Large intestine (tissue), 3 donors: ENCODE data around the gene BEGAIN. TPM values are rescaled to one million over a fixed set of nuclear protein-coding genes. Genes with fewer than 3 reads are reported as not detected.
"Not testable (repeated sequence)": the region's sequence is repeated elsewhere in the genome, so short reads cannot be mapped to it uniquely, and the experiment has no call there.

Experiments
- DNase-seq, 2 donors: peaks; one replicate each; pipeline versions ENCODE4 v3.0.0 to v3.0.0-alpha.2; 2013
- H3K27ac ChIP-seq: one replicate; pipeline ENCODE4 v1.5.1; 2013; ENCODE audit warnings: low read length
- H3K27me3 ChIP-seq: 2 replicates; pipeline ENCODE4 v1.6.1; 2013; ENCODE audit warnings: low read length; ENCODE audit not compliant: control insufficient read depth, insufficient read depth
- H3K36me3 ChIP-seq: 2 replicates; pipeline ENCODE4 v1.6.1; 2013; ENCODE audit warnings: low read length; ENCODE audit not compliant: control insufficient read depth, insufficient read depth
- H3K4me1 ChIP-seq: one replicate; pipeline ENCODE4 v1.6.1; 2013; ENCODE audit warnings: low read length; ENCODE audit not compliant: control insufficient read depth, insufficient read depth
- H3K4me3 ChIP-seq: one replicate; pipeline ENCODE4 v1.5.1; 2013; ENCODE audit warnings: low read length
- H3K9me3 ChIP-seq: one replicate; pipeline ENCODE4 v1.6.1; 2013; ENCODE audit warnings: mild to moderate bottlenecking, low read depth, low read length, moderate library complexity; ENCODE audit not compliant: control insufficient read depth
- WGBS: methylation state at CpG from one replicate; pipeline ENCODE4 v1.1.5; 2013; ENCODE audit warnings: low lambda C conversion rate; ENCODE audit not compliant: insufficient coverage; 5-methylcytosine and 5-hydroxymethylcytosine counted together
- polyA plus RNA-seq: library from polyadenylated mRNA; unstranded; fragments of 120-200 nt; gene quantifications from one replicate; pipeline ENCODE4 v1.2.1, GENCODE V29; 2013

BEGAIN gene
- polyA plus RNA-seq, 1 donor: 3.0 TPM

DNA sequence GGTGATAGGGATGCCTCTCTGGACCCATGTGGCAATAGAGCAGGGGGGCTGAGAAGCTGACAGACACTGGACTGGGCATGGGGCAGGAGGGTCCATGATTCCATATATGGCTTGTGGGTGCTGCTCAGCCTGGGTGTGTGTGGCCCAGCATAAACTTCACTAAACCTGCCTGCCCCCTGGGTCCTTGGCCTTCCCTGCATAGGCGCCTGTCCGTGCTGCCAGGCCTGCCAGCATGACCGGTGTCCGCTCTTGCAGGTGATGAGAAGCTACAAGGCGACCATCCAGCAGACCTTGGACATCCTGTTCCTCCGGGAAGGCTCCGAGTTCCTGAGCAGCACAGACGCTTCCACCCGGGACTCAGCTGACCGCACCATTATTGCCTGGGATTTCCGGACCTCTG lies 61.6 kb downstream of the BEGAIN start:
- Histone ChIP-seq H3K4me1 (no peaks in the 10 kb centered on the region), H3K9me3 (no peaks in the 10 kb centered on the region), H3K27ac (no peak overlapping the region), H3K4me3 (no peak overlapping the region), H3K36me3 (peaks cover 29% of the 10 kb centered on the region), H3K27me3 (no peaks in the 10 kb centered on the region)
- DNase-seq: no peak
- WGBS: no CpG with 5 or more reads among the region's 11 CpGs

GRCh38 chr14:100524933-100525243 lies 62.3 kb downstream of the BEGAIN start:
- peaks cover 26% of the 10 kb centered on the region for H3K36me3 ChIP-seq
- no peak for DNase-seq
- H3K27ac ChIP-seq: no peak overlapping the region
- H3K9me3 ChIP-seq: no peaks in the 10 kb centered on the region
- WGBS: no CpG with 5 or more reads among the region's 8 CpGs
- H3K27me3 ChIP-seq: no peaks in the 10 kb centered on the region
- no peak overlapping the region for H3K4me3 ChIP-seq
- no peaks in the 10 kb centered on the region for H3K4me1 ChIP-seq

DNA sequence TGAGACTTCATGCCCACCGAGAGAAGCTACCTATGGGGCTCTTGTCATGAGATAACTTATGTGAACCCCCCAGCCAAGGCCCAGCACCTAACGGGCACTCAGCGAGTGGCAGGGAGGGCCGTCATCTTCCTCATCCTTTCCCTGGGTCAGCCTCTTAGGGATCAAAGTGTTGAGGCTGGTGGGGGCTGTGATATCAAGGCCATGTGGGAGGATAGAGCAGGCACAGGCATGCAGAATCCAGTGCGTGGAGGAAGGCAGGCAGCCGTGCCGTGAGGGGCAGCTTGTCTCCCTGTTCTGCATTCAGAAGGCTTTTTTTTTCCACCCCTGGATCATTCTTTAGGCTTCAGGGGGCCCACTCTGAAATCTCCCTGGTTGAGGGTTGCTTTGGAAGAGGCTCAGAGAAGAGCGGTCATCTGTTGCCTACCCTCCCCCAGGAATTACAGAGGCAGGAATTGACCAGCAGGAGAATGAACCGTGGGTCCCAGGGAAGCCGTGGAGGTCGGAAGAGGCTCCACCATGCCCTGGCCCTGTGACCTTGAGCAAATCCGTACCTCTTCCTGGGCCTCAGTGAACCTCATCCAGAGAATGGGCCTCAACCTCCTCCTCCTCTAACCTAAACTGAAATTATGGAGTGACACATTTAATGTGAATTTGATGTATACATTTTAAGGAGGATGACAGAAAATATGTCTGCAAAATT lies 62.8 kb downstream of the BEGAIN start:
- H3K9me3 ChIP-seq: no peaks in the 10 kb centered on the region
- DNase-seq: no peak
- H3K4me1 ChIP-seq: no peaks in the 10 kb centered on the region
- no peak overlapping the region for H3K4me3 ChIP-seq
- WGBS: no CpG with 5 or more reads among the region's 12 CpGs
- H3K36me3 ChIP-seq: peaks cover 21% of the 10 kb centered on the region
- no peaks in the 10 kb centered on the region for H3K27me3 ChIP-seq
- H3K27ac ChIP-seq: no peak overlapping the region

DNA sequence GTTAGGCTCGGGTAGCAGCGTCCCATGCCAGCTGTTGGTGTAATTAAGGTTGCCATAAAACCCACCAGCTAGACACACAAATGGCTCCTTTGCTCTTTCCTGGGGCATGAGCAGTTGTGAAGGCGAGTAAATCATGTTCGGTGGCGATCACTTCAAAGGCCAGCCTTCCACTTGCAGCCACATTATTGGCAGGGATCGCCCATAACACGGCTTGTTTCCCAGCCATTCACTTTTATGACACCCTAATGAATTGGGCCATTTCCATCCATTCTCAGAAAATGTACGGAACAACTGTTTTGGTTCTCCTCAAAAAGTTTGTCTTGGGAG lies 63.4 kb downstream of the BEGAIN start:
- H3K4me1 ChIP-seq: no peaks in the 10 kb centered on the region
- no CpG with 5 or more reads among the region's 8 CpGs for WGBS
- H3K27ac ChIP-seq: no peak overlapping the region
- no peaks in the 10 kb centered on the region for H3K9me3 ChIP-seq
- no peak overlapping the region for H3K4me3 ChIP-seq
- H3K27me3 ChIP-seq: no peaks in the 10 kb centered on the region
- H3K36me3 ChIP-seq: peaks cover 16% of the 10 kb centered on the region
- DNase-seq: no peak

DNA sequence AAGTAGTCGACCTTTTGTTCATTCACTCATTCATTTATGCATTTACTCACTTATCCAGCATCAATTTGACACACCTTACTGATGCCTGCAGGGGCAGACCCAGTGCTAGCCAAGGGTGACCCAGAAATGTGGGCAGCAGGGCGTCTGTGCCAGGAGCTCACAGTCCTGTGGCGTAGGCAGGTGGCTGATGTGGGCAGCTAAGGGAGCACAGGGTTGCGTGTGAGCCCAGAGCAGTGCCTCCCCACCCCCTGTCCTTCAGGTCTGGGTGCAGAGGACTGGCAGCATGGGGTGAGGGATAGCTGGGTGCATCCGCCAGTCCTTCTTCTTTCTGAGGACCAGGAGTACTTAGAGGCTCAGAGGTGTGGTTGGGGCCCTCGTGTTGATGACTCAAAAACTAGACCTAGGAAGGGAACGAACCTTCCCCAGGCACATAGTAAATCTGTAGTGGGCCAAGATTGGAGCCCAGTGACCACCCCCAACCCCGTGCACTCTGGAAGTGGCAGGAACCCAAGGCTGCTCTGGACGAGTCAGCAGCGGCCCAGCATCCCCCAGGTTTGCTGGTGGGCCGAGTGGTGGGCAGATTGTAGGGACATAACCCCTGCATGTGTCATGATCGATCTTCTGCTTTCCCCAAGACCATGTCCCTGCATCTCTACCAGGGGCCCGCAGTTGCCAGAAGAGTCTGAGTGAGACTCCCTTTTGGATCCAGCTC lies 63.9 kb downstream of the BEGAIN start:
- H3K4me3 ChIP-seq: no peak overlapping the region
- H3K27ac ChIP-seq: no peak overlapping the region
- H3K4me1 ChIP-seq: no peaks in the 10 kb centered on the region
- DNase-seq: no peak
- no CpG with 5 or more reads among the region's 13 CpGs for WGBS
- no peaks in the 10 kb centered on the region for H3K27me3 ChIP-seq
- H3K36me3 ChIP-seq: peaks cover 14% of the 10 kb centered on the region
- H3K9me3 ChIP-seq: no peaks in the 10 kb centered on the region

DNA sequence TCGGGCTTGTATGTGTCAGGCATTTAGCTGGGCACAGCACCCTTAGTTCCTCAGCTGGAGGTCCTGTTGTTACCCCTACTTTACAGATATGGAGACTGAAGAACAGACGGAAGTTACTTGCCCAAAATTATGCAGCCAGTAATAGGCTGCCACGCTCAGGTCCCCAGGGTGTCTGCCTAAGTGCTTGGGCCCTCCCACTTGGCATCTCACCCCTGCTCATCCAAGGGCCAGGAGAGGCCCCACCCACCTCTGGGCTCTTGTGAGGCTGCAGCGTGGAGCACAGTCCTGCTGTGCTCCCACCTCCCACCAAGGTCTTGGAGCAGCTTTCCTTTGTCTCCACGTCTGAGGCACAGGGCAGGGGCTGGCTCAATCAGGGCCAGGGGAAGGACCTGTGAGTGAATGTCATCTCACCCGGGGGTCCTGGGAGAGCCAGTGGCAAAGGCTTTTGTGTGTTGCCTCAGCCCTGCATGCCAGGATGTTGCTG lies 64.6 kb downstream of the BEGAIN start:
- no peak overlapping the region for H3K27ac ChIP-seq
- no peaks in the 10 kb centered on the region for H3K4me1 ChIP-seq
- no CpG with 5 or more reads among the region's 6 CpGs for WGBS
- H3K36me3 ChIP-seq: peaks cover 14% of the 10 kb centered on the region
- no peaks in the 10 kb centered on the region for H3K27me3 ChIP-seq
- DNase-seq: no peak
- H3K9me3 ChIP-seq: no peaks in the 10 kb centered on the region
- no peak overlapping the region for H3K4me3 ChIP-seq

- not testable (repeated sequence) for DNase-seq, H3K9me3 ChIP-seq
- no CpG with 5 or more reads among the region's 3 CpGs for WGBS
Measured at GRCh38 chr14:100506053-100506452, 81.2 kb downstream of the BEGAIN start.

DNA sequence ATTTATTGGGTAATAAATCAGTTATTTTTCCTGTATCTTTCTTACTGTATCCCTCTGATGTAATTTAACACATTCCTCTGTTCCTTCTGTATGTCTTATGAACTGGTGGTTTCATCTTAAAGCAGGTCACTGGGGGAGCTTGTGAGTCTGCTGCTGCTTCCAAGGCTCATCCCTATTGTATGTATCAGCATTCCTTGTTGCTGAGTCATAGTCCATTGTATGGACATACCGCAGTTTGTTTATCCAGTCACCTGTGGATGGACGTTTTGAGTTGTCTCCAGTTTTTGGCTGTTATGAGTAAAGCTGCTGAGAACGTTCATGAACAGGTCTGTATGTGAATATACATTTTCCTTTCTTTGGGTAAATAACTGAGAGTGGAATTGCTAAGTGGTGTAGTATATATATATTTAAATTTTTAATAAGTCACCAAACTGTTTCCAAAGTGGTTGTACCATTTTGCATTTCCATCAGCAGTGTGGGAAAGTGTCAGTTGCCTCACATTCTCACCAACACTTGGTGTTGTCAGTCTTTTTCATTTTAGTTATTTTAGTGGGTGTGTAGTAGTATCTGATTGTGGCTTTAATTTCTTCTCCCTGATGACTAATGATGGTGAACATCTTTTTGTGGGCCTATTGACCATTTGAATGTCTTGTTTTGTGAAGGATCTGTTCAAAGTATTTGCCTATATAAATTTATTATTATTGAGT lies 82.7 kb downstream of the BEGAIN start:
- WGBS: no CpG with 5 or more reads among the region's 3 CpGs
- H3K36me3 ChIP-seq: no peaks in the 10 kb centered on the region
- no peaks in the 10 kb centered on the region for H3K4me1 ChIP-seq
- H3K9me3 ChIP-seq: no peaks in the 10 kb centered on the region
- DNase-seq: no peak
- no peak overlapping the region for H3K4me3 ChIP-seq
- no peak overlapping the region for H3K27ac ChIP-seq
- H3K27me3 ChIP-seq: no peaks in the 10 kb centered on the region

More at GRCh38 chr14:100506053-100506452, 81.2 kb downstream of the BEGAIN start:
- H3K27ac ChIP-seq, H3K4me3 ChIP-seq, H3K27me3 ChIP-seq, H3K4me1 ChIP-seq, H3K36me3 ChIP-seq: not testable (repeated sequence)

GRCh38 chr14:100503251-100503650 lies 84.0 kb downstream of the BEGAIN start:
- no CpG with 5 or more reads among the region's 7 CpGs for WGBS
- H3K4me1 ChIP-seq: no peaks in the 10 kb centered on the region
- no peak overlapping the region for H3K4me3 ChIP-seq
- no peaks in the 10 kb centered on the region for H3K27me3 ChIP-seq
- H3K36me3 ChIP-seq: no peaks in the 10 kb centered on the region
- no peak for DNase-seq
- no peaks in the 10 kb centered on the region for H3K9me3 ChIP-seq
- H3K27ac ChIP-seq: no peak overlapping the region

DNA sequence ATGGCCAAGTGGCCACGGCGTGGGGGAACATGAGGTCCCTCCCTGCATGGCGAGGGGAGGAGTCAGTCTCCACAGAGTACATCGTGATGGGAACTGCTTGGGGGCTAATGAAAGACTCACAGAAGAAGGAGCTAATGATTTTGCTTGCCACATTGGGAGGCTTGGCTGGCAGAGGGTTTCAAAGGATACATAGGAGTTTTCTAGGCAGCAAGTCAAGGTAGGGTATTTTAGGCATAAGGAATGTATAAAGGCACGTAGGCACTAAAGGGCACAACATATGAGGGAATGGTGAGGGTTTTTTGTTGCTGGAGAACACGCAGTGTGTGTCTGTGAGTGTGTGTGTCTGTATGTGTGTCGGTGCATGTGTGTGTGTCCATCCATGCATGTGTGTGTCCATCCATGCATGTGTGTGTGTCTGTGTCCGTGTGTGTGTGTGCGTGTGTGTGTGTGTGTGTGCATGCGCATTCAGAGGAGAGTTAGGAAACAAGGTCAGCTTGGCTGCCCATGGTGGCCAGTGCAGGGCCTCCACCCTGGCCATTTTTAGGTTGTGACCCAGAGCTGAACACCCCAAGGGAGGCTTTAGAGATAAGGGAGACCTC lies 84.5 kb downstream of the BEGAIN start:
- Histone ChIP-seq H3K4me1 (no peaks in the 10 kb centered on the region), H3K27ac (no peak overlapping the region), H3K4me3 (no peak overlapping the region), H3K27me3 (no peaks in the 10 kb centered on the region), H3K36me3 (no peaks in the 10 kb centered on the region), H3K9me3 (no peaks in the 10 kb centered on the region)
- DNase-seq: no peak
- no CpG with 5 or more reads among the region's 10 CpGs for WGBS
